CD4-positive, alpha-beta T cell treated with Interleukin-1 beta for 1 hour (primary cell): ENCODE results near the gene CERS2.
"Not testable (repeated sequence)": the region's sequence is repeated elsewhere in the genome, so short reads cannot be mapped to it uniquely, and the experiment has no call there.

ENCODE experiments used
- DNase-seq, 2 donors: peaks; one replicate each; pipeline ENCODE4 v3.0.0-alpha.2; 2020 to 2022

Gene CERS2

GRCh38 chr1:150968491-150968890 lies 6.1 kb downstream of the CERS2 start:
- DNase-seq = no peak

- no peak for DNase-seq
Measured at GRCh38 chr1:150967936-150968335, 6.7 kb downstream of the CERS2 start.

- no peak for DNase-seq
Measured at GRCh38 chr1:150966011-150966410, 8.6 kb downstream of the CERS2 start.

GRCh38 chr1:150965605-150966004 lies 9.0 kb downstream of the CERS2 start:
- DNase-seq = no peak

DNA sequence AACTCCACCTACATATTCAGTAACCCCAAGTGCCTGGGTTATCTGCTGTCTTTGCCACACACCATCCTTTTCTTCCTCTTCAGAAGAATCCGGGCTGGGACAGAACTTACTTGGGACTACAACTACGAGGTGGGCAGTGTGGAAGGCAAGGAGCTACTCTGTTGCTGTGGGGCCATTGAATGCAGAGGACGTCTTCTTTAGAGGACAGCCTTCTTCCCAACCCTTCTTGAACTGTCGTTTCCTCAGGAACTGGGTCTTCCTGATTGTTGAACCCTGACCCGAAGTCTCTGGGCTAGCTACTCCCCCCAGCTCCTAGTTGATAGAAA lies 10.5 kb downstream of the CERS2 start:
- no peak for DNase-seq

- no peak for DNase-seq
Measured at GRCh38 chr1:150963321-150964163, 11.1 kb downstream of the CERS2 start.

DNA sequence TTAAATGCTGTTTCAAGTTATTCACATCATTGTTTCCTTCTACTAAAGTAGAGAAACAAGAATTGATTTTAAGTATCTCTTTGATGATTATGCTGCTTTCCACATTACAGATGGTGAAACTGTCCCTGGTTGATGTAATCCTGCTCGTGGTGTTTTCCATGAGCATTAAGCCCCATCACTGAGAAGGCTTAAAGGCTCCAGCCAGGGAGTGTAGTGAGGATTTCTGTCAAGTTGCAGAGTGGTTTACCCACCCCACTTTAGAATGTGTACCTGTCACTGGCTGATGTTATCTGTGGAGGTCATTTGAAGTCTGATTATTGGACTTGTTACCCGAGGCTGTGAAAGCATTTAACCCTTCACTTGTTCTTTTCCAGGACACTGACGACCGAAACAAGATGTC lies 12.9 kb downstream of the CERS2 start:
- DNase-seq = no peak

DNA sequence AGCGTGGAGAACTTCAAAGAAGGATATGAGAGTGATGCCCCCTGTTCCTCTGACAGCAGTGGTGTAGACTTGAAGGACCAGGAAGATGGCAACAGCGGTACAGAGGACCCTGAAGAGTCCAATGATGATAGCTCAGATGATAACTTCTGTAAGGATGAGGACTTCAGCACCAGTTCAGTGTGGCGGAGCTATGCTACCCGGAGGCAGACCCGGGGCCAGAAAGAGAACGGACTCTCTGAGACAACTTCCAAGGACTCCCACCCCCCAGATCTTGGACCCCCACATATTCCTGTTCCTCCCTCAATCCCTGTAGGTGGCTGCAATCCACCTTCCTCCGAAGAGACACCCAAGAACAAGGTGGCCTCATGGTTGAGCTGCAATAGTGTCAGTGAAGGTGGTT lies 14.0 kb downstream of the CERS2 start:
- DNase-seq = no peak

DNA sequence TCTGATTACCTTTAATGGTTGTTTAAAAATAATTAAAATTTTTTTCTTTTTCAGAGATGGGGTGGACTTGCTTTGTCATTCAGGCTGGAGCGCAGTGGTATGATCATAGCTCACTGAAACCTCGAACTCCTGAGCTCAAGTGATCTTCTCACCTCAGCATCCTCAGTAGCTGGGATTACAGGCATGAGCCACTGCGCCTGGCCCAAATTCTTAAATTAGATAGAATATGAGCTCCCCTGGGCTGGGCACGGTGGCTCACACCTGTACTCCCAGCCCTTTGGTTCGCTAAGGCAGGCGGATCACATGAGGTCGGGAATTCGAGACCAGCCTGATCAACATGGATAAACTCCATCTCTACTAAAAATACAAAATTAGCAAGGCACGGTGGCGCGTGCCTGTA lies 17.0 kb downstream of the CERS2 start:
- DNase-seq = no peak

DNA sequence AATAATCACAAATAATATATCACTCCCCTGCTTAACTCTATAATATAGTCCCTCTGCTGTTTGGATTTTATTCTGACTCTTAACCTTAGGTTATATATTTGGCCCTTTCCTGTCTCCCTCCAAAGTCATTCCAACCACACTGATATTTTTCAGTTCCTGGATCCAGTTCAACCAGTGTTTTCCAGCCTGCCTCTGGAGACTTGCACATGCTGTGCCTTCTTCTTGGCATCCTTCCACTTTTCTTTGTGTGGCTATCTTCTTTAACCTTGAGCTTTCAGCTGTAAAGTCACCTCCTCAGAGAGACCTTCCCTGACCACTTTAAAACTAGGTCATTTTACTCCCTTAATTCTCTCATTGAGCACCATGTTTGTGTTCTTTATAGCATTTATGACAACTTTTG lies 19.4 kb downstream of the CERS2 start:
- DNase-seq = no peak

GRCh38 chr1:150954708-150955107 lies 19.9 kb downstream of the CERS2 start:
- no peak for DNase-seq

DNA sequence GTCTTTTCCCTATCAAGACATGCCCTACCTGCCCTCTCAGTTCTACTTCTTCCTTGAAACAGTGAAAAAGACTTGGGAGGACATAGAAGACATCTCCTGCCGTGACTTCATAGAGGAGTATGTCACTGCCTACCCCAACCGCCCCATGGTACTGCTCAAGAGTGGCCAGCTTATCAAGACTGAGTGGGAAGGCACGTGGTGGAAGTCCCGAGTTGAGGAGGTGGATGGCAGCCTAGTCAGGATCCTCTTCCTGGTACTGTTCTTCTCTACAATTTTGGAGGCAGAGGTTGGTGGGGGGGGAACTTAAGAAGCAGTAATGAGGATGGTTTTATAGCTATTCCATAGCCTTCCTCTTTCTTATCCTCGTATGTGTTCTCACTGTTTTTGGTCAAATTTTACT lies 29.8 kb downstream of the CERS2 start:
- no peak for DNase-seq

DNA sequence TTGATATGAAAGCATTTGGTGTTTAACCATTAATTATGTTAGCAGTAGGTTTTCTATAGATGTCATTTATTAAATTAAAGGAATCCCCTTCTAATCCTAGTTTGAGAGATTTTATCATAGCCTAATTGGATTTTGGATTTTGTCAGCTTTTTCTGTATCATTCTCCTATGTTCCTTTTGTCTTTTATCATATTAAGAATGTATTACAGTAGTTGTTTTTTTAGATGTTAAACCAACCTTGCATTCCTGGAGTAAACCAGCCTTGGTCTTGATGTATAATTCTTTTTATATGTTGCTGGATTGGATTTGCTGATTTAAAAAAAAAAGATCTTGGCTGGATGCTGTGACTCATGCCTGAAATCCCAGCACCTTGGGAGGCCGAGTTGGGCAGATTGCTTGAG lies 42.9 kb downstream of the CERS2 start:
- peak in 1 of 2 donors; percentile 7 for DNase-seq

DNA sequence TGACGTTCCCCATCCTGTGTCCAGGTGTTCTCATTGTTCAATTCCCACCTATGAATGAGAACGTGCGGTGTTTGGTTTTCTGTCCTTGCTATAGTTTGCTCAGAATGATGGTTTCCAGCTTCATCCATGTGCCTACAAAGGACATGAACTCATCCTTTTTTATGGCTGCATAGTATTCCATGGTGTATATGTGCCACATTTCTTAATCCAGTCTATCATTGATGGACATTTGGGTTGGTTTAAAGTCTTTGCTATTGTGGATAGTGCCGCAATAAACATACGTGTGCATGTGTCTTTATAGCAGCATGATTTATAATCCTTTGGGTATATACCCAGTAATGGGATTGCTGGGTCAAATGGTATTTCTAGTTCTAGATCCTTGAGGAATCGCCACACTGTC lies 45.9 kb downstream of the CERS2 start:
- not testable (repeated sequence) for DNase-seq

DNA sequence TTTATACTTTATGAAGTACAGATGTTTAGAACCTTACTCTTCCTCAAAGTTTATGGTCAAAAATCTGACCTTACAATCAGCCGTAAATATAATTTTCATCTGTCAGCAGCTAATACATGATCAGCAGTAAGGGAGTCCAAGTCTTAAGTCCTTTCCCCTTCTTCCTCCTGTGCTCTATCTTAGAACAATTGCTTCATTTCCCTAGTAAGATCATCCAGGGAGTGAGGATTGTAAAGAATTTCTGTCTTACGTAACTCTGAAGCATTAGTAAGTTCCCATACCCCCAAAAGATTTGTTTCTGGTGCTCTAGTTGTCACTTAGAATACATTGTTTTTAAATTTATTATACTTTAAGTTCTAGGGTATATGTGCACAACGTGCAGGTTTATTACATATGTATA lies 46.3 kb downstream of the CERS2 start:
- DNase-seq = no peak

DNA sequence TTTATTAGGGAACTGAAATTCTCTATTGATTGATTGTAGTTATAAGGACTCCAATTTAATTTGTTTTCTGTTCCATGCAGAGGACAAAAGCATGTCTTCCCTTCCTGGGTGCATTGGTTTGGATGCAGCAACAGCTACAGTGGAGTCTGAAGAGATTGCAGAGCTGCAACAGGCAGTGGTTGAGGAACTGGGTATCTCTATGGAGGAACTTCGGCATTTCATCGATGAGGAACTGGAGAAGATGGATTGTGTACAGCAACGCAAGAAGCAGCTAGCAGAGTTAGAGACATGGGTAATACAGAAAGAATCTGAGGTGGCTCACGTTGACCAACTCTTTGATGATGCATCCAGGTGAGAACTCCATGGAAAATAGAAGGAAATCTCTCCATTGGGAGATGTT lies 47.0 kb downstream of the CERS2 start:
- DNase-seq = no peak

GRCh38 chr1:150926097-150926741 lies 48.4 kb downstream of the CERS2 start, which contains the start of gene SETDB1:
Gene SETDB1 (plus strand): TSS chr1:150926363. CDS start chr1:150927715, 1,352 bp downstream.
- DNase-seq = peak; percentile 96 to 97

- peak; percentile 6 to 17 for DNase-seq
Measured at GRCh38 chr1:150925080-150925479, 49.6 kb downstream of the CERS2 start.

- peak; percentile 77 to 78 for DNase-seq
Measured at GRCh38 chr1:150922519-150922975, 52.1 kb downstream of the CERS2 start.

DNA sequence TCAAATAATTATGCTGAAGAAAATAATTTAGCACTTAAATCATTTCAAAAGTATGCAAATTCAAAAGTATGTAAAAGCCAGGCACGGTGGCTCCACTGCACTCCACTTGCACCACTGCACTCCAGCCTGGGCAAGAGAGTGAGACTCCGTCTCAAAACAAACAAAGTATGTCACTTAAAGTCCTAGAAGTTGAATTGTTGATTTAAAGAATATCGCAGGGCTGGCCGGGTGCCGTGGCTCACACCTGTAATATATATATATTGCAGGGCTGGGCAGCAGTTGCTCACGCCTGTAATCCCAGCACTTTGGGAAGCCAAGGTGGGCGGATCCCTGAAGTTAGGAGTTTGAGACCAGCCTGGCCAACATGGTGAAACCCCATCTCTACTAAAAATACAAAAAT lies 57.2 kb downstream of the CERS2 start:
- DNase-seq = no peak
